ENCODE results near the gene B4GALNT4.

Gene B4GALNT4

DNA sequence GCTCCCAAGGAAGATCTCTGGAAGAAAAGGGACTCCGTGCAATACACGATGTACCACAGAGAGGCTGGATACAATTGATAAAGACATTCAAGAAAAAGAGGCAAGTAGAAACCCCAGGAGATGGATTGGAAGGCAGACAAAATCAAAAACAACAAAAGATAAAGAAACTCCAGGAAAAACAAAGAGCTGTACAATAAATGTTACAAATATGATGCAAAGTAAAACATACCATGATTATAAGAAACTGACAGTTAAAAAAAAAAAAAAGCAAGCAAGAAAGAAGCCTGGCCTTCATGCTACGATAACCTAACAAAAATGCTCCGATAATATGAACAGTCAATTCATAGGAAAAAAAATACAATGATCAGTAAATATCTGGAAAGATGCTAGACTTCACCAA, 56.0 kb downstream of the B4GALNT4 start:
- DNase-seq = no peak

DNA sequence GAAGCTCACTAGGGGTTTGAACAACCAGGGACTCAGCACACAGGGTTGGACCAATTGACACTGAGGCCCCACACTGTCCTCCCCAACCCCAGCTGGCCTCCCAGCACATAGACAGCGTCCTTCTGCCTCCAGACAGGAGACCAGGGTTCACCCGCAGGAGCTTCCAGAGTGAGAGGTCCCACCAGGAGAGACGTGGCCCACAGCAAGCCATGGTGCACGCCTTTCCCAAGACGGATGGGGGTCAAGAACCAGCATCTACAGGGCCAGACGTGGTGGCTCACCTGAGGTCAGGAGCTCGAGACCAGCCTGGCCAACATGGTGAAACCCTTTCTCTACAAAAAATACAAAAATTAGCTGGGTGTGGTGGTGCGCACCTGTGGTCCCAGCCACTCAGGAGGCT, 57.6 kb downstream of the B4GALNT4 start:
- DNase-seq = no peak

DNA sequence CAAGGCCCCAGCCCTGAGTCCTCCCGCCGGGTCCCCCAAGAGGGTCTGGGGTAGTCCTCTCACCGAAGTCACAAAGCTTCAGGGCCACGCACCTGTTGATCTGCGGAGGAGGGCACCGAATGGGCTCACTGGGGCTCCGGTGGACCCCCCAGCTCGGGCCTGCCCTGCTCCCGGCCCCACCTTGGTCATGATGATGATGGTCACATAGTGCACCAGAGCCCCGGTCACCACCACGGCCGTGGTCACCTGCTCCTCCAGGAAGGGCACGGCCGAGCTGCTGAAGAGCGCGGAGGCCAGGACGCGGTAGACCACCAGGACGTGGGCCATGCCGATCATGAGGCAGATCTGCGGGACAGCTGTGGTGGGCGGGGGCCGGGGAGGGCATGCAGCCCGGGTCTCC, 59.0 kb downstream of the B4GALNT4 start:
- DNase-seq = no peak

DNA sequence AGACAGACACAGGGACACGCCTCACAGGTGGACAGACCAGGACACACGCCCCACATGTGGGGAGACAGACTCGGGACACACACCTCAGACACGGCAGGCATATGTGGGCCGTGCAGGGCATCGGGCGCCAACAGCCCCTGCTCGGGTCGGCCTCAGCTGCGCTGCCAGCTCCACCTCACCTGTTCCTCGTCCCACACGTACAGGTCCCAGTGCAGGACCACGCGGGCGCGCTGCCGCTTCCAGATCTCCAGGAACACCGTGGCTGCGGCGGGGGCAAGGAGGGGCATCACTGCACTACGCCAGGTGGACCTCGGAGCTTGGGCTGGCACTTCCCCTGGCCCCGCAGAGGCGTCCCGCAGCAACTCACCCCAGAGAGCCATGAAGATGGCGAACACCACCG, 60.1 kb downstream of the B4GALNT4 start:
- DNase-seq = no peak

DNA sequence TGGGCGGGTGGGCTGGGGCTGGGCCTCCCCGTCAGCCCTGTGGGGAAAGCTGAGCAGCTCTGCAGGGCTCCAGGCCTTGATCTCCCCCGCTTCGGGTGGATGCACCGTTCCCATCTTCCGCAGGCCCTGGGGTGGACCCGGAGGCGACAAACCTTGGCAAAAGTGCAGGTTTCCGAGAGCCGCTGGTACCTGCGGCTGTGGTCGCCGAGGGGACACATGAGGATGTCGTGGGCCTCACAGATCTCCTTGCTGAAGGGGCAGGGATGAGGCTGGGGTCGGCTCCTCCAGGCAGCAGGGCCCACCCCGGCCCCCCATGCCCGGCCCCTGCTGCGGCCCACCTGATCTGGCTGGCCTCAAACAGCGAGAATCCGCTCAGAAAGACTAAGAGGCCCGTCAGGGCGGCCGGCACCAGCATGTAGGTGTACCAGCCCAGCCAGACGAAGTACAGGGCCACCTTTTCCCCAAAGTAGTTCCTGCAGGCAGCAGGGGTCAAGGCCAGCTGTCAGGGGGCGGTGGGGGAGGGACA, 60.7 kb downstream of the B4GALNT4 start:
- no peak for DNase-seq
